Neural cell (in vitro differentiated cells): ENCODE data around the gene MGAT5B. TPM values are rescaled to one million over a fixed set of nuclear protein-coding genes. Genes with fewer than 3 reads are reported as not detected.

Source experiments
- H2AFZ ChIP-seq: fragments of 200-600, 300-800 bp; sonication (generic), shearing (Covaris generic); 2 replicates; pipeline ENCODE4 v1.6.0; 2014; ENCODE audit warnings: low read depth, mild to moderate bottlenecking, antibody characterized with exemption, low read length, moderate library complexity
- H3F3A ChIP-seq: fragments of 200-600 bp; shearing (Covaris generic); 2 replicates; pipeline ENCODE4 v1.6.1; 2016; ENCODE audit warnings: mild to moderate bottlenecking, moderate library complexity, mixed read lengths, antibody characterized with exemption, low read length; ENCODE audit not compliant: insufficient read depth, poor library complexity, severe bottlenecking
- H3K27ac ChIP-seq: fragments of 200-600, 300-800 bp; sonication (generic), shearing (Covaris generic); 2 replicates; pipeline ENCODE4 v1.5.1; 2014; ENCODE audit warnings: mild to moderate bottlenecking, low read length, moderate library complexity
- H3K27me3 ChIP-seq: fragments of 300-800, 200-600 bp; sonication (generic), shearing (Covaris generic); 2 replicates; pipeline ENCODE4 v1.6.0; 2014; ENCODE audit warnings: mild to moderate bottlenecking, low read depth, low read length, moderate library complexity; ENCODE audit not compliant: insufficient read depth
- H3K36me3 ChIP-seq: fragments of 300-800, 200-600 bp; sonication (generic), shearing (Covaris generic); 2 replicates; pipeline ENCODE4 v1.5.1; 2014; ENCODE audit warnings: mild to moderate bottlenecking, antibody characterized with exemption, low read length, moderate library complexity; ENCODE audit not compliant: insufficient read depth
- H3K4me2 ChIP-seq: fragments of 300-800, 200-600 bp; sonication (generic), shearing (Covaris generic); 2 replicates; pipeline ENCODE4 v1.6.0; 2014; ENCODE audit warnings: mild to moderate bottlenecking, low read length
- H3K4me3 ChIP-seq: fragments of 300-800, 200-600 bp; sonication (generic), shearing (Covaris generic); 2 replicates; pipeline ENCODE4 v1.5.1; 2014; ENCODE audit warnings: mild to moderate bottlenecking, low read length, moderate library complexity
- H3K79me2 ChIP-seq: fragments of 200-600 bp; shearing (Covaris generic); replicated peaks from 2 replicates; pipeline ENCODE4 v1.6.0; 2014; ENCODE audit warnings: mild to moderate bottlenecking, low read length, moderate library complexity; ENCODE audit not compliant: insufficient read depth
- H3K9ac ChIP-seq: fragments of 300-800, 200-600 bp; sonication (generic), shearing (Covaris generic); 2 replicates; pipeline ENCODE4 v1.6.1; 2016; ENCODE audit warnings: mild to moderate bottlenecking, low read length, mixed read lengths
- H3K9me2 ChIP-seq: fragments of 200-600 bp; shearing (Covaris generic); 2 replicates; pipeline ENCODE4 v1.6.1; 2016; ENCODE audit warnings: mild to moderate bottlenecking, low read length, mixed read lengths; ENCODE audit not compliant: insufficient read depth
- H3K9me3 ChIP-seq: fragments of 200-600, 300-800 bp; sonication (generic), shearing (Covaris generic); 2 replicates; pipeline ENCODE4 v1.6.1; 2016; ENCODE audit warnings: mild to moderate bottlenecking, mixed run types, low read length, moderate library complexity, mixed read lengths
- H4K20me1 ChIP-seq: fragments of 200-600 bp; shearing (Covaris generic); 2 replicates; pipeline ENCODE4 v1.6.1; 2016; ENCODE audit warnings: mild to moderate bottlenecking, mixed run types; ENCODE audit not compliant: insufficient read depth
- CTCF ChIP-seq: fragments of 450-650 bp; IDR thresholded peaks from 2 replicates; pipeline ENCODE4 v1.5.1; 2014; ENCODE audit warnings: antibody characterized with exemption, mild to moderate bottlenecking, moderate library complexity; ENCODE audit not compliant: poor library complexity, severe bottlenecking
- EP300 ChIP-seq: fragments of 450-650 bp; conservative IDR thresholded peaks from 2 replicates; pipeline ENCODE4 v1.6.1; 2014; ENCODE audit warnings: antibody characterized with exemption, mild to moderate bottlenecking, moderate library complexity; ENCODE audit not compliant: poor library complexity, severe bottlenecking
- EZH2 ChIP-seq: fragments of 200-600, 300-800 bp; shearing (Covaris generic), sonication (generic); IDR thresholded peaks from 2 replicates; pipeline ENCODE4 v1.6.1; 2014; ENCODE audit warnings: antibody characterized with exemption, low read length, borderline replicate concordance, mild to moderate bottlenecking; ENCODE audit not compliant: insufficient read depth, poor library complexity, severe bottlenecking
- MXI1 ChIP-seq: fragments of 450-650 bp; conservative IDR thresholded peaks from 2 replicates; pipeline ENCODE4 v1.6.1; 2014; ENCODE audit warnings: antibody characterized with exemption, mild to moderate bottlenecking; ENCODE audit not compliant: poor library complexity, severe bottlenecking
- POLR2AphosphoS5 ChIP-seq: IDR thresholded peaks from 2 replicates; pipeline ENCODE4 v1.6.1; 2012
- RAD21 ChIP-seq: fragments of 450-650 bp; conservative IDR thresholded peaks from 2 replicates; pipeline ENCODE4 v1.6.1; 2014; ENCODE audit warnings: antibody characterized with exemption, mild to moderate bottlenecking, moderate library complexity
- REST ChIP-seq: IDR thresholded peaks from 2 replicates; pipeline ENCODE4 v1.6.1; 2012; ENCODE audit warnings: borderline replicate concordance
- SMC3 ChIP-seq: fragments of 450-650 bp; conservative IDR thresholded peaks from 2 replicates; pipeline ENCODE4 v1.6.1; 2014; ENCODE audit warnings: antibody characterized with exemption, mild to moderate bottlenecking, moderate library complexity; ENCODE audit not compliant: poor library complexity
- TAF1 ChIP-seq: IDR thresholded peaks from 2 replicates; pipeline ENCODE4 v1.6.1; 2012; ENCODE audit warnings: low read depth
- polyA plus RNA-seq: library from polyadenylated mRNA; depleted of rRNA; stranded (reverse); fragments of >200 nt; gene quantifications from 2 replicates; pipeline ENCODE4 v1.2.3, GENCODE V29; 2014

Gene MGAT5B
- polyA plus RNA-seq, 1 donor from 2014 or later, result 8.8 TPM

GRCh38 chr17:76878568-76878967 is 10.4 kb downstream of the MGAT5B start:
- no peak overlapping the region for H3K27ac ChIP-seq
- no peak for TF ChIP-seq REST
- TF ChIP-seq EZH2, result no peak
- no peak for TF ChIP-seq CTCF
- no peak for TF ChIP-seq EP300
- no peak for TF ChIP-seq SMC3
- TF ChIP-seq TAF1, result no peak
- no peak for TF ChIP-seq POLR2AphosphoS5
- TF ChIP-seq MXI1, result no peak
- no peak for TF ChIP-seq RAD21
- no peak overlapping the region for H3K9ac ChIP-seq
- no peaks in the 10 kb centered on the region for H3K9me2 ChIP-seq
- H3K4me2 ChIP-seq, result no peak overlapping the region
- H3F3A ChIP-seq, result no peaks in the 10 kb centered on the region
- no peak overlapping the region for H3K4me3 ChIP-seq
- no peaks in the 10 kb centered on the region for H4K20me1 ChIP-seq
- H3K9me3 ChIP-seq, result no peaks in the 10 kb centered on the region
- no peak overlapping the region for H2AFZ ChIP-seq
- H3K27me3 ChIP-seq, result no peaks in the 10 kb centered on the region
- no peaks in the 10 kb centered on the region for H3K36me3 ChIP-seq
- H3K79me2 ChIP-seq, result no peaks in the 10 kb centered on the region

GRCh38 chr17:76879254-76879653 is 11.1 kb downstream of the MGAT5B start:
- H3K27ac ChIP-seq, result no peak overlapping the region
- no peaks in the 10 kb centered on the region for H3K79me2 ChIP-seq
- H3K36me3 ChIP-seq, result no peaks in the 10 kb centered on the region
- no peak overlapping the region for H3K4me3 ChIP-seq
- H2AFZ ChIP-seq, result no peak overlapping the region
- no peaks in the 10 kb centered on the region for H3K9me2 ChIP-seq
- no peaks in the 10 kb centered on the region for H4K20me1 ChIP-seq
- TF ChIP-seq EP300 (no peak), MXI1 (no peak), EZH2 (no peak), CTCF (no peak), SMC3 (no peak), POLR2AphosphoS5 (no peak), RAD21 (no peak), REST (no peak), TAF1 (no peak)
- H3K9ac ChIP-seq, result no peak overlapping the region
- H3F3A ChIP-seq, result no peaks in the 10 kb centered on the region
- no peaks in the 10 kb centered on the region for H3K27me3 ChIP-seq
- H3K4me2 ChIP-seq, result no peak overlapping the region
- no peaks in the 10 kb centered on the region for H3K9me3 ChIP-seq
